HG03565 (cell line): ENCODE results near the gene RAB40A.

Source experiments
- ATAC-seq: cut with Tn5 transposase; IDR thresholded peaks from one replicate; pipeline ENCODE4 v1.9.1; 2021; ENCODE audit warnings: mild to moderate bottlenecking, moderate library complexity; ENCODE audit not compliant: unreplicated experiment

Gene RAB40A

DNA sequence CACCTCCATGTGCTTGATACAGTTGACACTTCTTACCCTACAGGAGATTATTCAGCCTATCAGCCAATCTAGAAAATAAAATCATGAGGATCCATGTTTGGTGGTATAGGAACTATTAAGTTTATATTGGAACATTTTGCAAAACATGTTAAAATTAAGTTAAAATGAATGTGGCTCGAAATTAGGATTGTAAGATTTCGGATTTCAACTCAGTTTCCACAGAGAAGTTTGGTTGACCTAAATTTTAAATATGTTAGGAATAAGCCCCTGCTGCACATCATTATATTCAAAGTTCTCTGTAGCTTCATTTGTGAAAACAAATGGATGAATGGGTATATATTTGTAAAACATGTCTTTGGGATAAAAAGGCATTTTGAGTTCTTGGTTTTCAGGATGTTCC, at the start of gene RAB40A:
TSS of gene RAB40A (minus strand) at position 101 of the 400 bp plus-strand sequence. CDS start 18,733 bp downstream, outside the sequence.
- ATAC-seq, result no peak

DNA sequence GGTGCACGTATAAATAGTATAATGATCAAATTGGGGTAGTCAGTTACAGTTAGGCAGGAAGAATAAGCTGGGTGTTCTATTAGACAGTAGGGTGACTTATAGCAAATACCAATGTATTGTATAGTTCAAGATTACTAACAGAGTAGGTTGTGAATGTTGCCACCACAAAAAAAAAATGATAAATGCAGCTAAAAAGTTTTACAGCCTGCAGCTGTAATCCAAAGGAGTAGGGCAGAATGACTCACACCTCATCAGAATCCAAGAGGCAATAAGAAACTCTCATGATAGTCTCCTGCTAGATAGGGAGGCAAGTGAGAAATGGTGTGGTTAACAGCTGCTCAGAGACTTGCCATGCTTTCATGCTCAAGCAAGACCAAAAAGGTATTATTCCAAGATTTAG, 46.5 kb upstream of the RAB40A start:
- no peak for ATAC-seq

- peak; percentile 80 for ATAC-seq
These were observed 45.9 kb upstream of the RAB40A start for GRCh38 chrX:103565197-103565596.

DNA sequence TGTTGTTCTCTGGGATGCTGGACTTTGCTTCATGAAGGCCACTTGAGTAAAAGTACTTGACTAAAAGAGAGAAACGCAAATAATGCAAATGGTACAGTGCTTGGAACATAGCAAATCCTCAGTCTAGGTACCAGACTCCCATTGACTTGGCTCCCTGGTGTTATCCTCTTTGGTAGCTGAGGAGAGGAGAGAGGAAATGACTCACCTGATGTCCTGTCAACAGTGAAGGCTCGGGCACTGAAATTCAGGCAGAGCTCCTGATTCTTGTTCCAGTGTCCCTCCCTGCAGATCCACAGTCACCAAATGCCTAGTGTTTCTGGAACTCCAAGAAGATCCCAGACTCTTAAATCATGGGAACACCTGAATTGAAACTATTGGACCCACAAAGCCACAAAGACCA, 43.5 kb upstream of the RAB40A start:
- ATAC-seq, result no peak

- ATAC-seq, result no peak
These were observed 41.0 kb upstream of the RAB40A start for GRCh38 chrX:103560256-103560655.

DNA sequence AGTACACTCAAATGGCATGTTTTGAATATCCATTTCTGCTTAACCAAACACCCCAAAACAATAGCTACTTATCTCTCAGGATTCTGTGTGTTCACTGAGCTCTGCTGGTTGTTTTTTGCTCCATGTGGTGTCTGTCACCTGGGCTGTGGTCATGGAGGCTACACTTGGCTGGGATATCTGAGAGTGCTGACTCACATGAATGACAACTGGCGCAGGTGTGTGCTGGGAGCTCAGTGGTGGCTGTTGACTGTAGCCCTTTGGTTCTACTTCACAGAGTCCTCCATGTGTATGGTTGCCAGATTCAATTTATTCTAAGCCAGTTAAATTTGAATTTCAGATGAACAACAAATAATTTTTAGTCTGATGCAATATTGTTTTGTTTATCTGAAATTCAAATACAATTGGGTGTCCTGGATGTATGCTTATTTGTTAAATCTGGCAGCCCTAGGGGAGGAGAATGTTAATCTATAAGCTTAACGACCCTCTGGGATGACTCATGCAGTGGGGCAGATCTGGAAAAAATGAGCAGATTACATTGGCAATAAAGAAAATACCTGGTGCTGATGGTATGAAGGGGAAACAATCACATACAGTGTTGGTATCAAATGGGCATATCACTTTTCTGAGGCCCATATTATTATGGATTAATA, 37.8 kb upstream of the RAB40A start:
- ATAC-seq, result no peak

- ATAC-seq, result peak; percentile 95
These were observed 35.6 kb upstream of the RAB40A start for GRCh38 chrX:103554687-103555424.

- ATAC-seq, result no peak
These were observed 32.9 kb upstream of the RAB40A start for GRCh38 chrX:103552236-103552635.

- no peak for ATAC-seq
These were observed 31.2 kb upstream of the RAB40A start for GRCh38 chrX:103550415-103551051.

- ATAC-seq, result no peak
These were observed 30.6 kb upstream of the RAB40A start for GRCh38 chrX:103549916-103550315.

DNA sequence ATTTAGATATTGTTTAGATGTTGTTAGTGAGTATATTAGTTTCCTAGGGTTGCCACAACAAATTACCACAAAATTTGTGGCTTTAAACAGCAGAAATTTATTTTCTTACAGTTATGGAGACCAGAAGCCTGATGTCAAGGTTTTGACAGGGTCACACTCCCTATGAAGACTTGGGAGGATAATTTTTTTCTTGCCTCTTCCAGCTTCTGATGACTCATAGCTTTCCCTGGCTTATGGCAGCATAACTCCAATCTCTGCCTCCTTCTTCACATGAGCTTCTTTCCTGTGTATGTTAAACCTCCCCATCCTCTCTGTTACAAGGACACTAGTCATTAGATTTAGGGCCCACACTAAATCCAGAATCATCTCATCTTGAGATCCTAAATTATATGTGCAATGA, 20.9 kb upstream of the RAB40A start:
- no peak for ATAC-seq

DNA sequence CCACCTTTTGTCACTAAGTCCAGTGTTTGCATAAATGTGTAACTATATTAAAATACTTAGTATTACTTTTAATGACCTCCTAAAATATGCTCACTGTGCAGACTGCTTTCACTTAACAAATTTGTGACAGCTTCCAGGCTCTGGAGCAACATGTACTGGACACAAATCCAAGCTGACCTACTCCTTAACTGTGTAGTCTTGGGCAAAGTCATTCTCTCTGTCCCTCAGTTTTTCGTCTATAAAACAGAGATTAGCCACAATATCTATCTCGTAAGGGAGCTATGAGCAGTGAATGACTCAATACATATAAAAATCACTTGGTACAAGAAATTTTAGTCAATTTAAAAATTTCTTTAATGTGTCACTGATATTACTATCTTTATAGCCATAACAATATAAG, 20.4 kb upstream of the RAB40A start:
- no peak for ATAC-seq

DNA sequence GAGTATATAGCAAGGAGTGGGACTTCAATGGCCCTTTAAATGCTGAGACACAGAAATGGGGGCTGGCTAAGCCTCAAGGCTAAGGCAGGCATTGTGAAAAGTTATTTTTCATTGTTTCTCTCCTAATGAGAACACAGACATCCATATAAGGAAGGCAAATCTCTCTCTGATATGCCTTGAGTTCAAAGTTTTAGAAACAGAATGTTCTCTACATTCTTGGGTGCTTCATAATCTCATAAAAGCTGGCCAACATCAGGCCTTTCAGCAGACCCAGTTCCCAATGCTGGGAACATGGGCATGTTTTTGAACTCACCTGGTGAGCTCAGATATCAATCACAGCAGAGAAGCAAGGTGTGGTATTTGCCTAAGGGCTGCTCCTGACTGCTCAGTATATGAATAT, 19.4 kb upstream of the RAB40A start:
- ATAC-seq, result no peak

DNA sequence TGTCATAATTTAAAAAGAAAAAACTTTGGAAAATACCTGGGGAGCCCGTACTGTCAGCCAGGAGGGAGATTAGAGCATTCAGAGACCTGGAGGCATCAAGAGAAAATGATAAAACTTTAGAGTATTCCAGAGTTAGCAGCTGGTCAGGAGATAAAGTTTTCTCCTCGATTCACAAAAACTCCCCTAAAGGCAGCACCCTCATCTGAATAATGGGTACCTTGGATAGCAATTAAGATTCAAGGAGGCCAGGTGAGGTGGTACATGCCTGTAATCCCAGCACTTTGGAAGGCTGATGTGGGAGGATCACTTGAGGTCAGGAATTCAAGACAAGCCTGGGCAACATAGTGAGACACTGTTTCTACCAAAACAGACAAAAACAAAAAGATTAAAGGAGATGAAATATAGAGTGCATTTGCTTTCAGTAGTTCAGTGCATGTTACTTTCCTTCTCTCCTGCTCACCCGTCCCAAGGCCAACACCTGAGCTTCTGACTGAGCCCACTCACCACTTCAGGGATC, 18.6 kb upstream of the RAB40A start:
- ATAC-seq, result no peak

- ATAC-seq, result no peak
These were observed 17.4 kb upstream of the RAB40A start for GRCh38 chrX:103536732-103537131.

GRCh38 chrX:103536071-103536470, 16.8 kb upstream of the RAB40A start:
- no peak for ATAC-seq

DNA sequence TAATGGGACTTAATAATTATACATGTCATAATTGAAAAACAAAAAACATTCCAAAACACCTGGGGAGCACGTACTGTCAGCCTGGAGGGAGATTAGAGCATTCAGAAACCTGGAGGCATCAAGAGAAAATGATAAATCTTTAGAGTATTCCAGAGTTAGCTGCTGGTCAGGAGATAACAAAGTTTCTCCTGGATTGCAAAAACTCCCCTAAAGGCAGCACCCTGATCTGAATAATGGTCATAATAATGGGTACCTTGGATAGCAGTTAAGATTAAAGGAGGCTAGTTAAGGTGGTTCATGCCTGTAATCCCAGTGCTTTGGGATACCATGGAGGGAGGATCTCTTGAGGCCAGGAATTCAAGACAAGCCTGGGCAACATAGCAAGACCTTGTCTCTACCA, 15.9 kb upstream of the RAB40A start:
- ATAC-seq, result no peak

DNA sequence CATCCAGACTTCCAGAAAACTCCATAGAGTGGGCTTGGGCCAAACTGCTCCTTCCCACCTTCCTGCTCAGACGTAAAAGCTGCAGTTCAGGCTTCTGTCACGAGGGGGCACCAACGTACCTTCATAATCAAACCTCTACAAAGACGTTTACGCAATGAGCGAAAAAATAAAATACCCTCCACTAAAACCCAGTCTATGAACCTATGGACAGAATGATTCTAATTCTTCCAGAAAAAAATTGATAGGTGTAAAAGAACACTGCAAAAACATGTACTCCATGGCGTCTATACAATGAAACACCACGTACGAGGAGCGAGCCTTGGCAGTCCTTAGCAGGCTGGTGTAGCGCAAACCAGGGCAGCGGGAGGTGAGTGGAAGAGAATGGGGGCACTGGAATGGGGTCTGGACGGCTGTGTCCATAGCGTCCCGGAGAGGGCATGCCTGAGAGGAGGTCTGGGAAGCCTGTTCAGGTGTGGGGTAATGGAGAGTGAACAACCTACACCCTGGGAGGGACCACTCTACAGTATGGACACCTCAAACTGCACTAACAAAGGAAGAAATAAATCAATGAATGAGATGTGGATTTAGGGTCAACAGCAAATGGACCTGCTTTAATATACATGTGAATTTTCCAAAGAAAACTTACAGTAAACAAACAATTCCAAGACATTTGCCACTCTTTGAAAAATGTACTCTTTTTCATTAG, 14.4 kb upstream of the RAB40A start:
- ATAC-seq, result no peak

DNA sequence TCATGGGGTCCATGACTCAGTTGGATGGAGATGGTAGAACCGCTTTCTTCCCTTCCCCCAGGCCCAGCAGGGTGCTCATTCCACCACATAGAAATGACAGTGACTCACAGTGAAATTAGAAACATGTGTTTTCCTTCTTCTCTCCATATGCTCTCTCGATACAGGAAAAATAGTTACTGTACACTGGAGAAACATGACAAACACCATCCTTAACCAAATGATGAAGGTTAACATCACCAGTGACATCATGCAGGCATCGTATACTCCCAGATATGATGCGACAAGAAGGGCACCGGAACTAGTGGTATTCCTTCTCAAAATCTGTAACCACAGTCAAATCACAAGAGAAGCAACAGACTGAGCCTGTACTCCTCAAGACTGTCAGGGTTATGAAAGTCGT, 11.7 kb upstream of the RAB40A start:
- no peak for ATAC-seq

- ATAC-seq, result no peak
These were observed 11.3 kb upstream of the RAB40A start for GRCh38 chrX:103530545-103530944.

DNA sequence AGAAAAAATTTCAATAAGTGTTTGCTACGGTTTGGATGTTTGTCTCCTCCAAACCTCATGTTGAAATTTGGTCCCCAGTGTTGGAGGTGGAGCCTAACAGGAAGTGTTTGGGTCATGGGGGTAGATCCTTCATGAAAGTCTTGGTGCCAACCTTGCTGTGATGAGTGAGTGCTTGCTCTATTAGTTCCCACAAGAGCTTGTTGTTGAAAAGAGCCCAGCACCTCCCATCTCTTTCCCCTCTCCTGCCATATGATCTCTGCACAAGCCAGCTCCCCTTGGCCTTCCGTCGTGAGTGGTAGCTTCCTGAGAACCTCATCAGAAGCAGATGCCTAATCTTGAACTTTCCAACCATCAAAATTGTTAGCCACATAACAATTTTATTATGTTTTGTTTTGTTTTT, 10.3 kb upstream of the RAB40A start:
- ATAC-seq, result no peak
